HepG2 (cell line): ENCODE data around the gene ABCC2. TPM values are rescaled to one million over a fixed set of nuclear protein-coding genes. Genes with fewer than 3 reads are reported as not detected.

Experiments used
- ATAC-seq: fragments of 200-7000 bp; cut with Tn5 transposase; 3 replicates; pipeline ENCODE4 v1.9.1; 2020; ENCODE audit warnings: mild to moderate bottlenecking, moderate library complexity
- BruUV-seq: library from RNA; stranded (reverse); fragments of 400-500 nt; replicated peaks from 2 replicates; lab custom pipeline; 2021; lab: Mats Ljungman, UMichigan
- CTCF ChIA-PET: fragments of 300-600 bp; formaldehyde crosslinking; extraction: SDS; loops from one replicate; lab custom pipeline; 2021; ENCODE audit warnings: low total read pairs, inconsistent platforms, low intra/inter-chr PET ratio; lab: Yijun Ruan, JAX
- POLR2A ChIA-PET: fragments of 350-600 bp; sonication (Branson Sonifier 250); formaldehyde crosslinking; loops from one replicate; lab custom pipeline; 2020; ENCODE audit warnings: antibody characterized with exemption, inconsistent platforms; lab: Yijun Ruan, JAX
- DNase-seq: peaks from one replicate; pipeline ENCODE4 v3.0.0-alpha.2; 2015; ENCODE audit warnings: low spot score
- FAIRE-seq: peaks from 3 replicates; lab custom pipeline; 2011; peaks lifted over from hg19 to GRCh38; lab: Jason Lieb, UNC
- H2AFZ ChIP-seq: one replicate; pipeline ENCODE4 v1.6.1; 2011; ENCODE audit warnings: low read length, inconsistent platforms
- H3K27ac ChIP-seq: fragments of 300-600 bp; 3 replicates; pipeline ENCODE4 v1.8.0; 2011; ENCODE audit warnings: mixed run types, mild to moderate bottlenecking, mixed read lengths, low read length, inconsistent platforms; ENCODE audit not compliant: insufficient read depth; ENCODE audit errors: extremely low read length
- H3K27me3 ChIP-seq, 2 experiments: fragments of 200-600 bp in 1 of 2; 2 replicates in 1 of 2; 3 replicates in 1 of 2; pipeline versions ENCODE4 v1.6.0 to v1.8.0; 2011; ENCODE audit warnings: low read length in 2 of 2, mild to moderate bottlenecking in 2 of 2, moderate library complexity in 2 of 2, inconsistent platforms in 1 of 2; ENCODE audit not compliant: insufficient read depth in 2 of 2, control insufficient read depth in 1 of 2
- H3K36me3 ChIP-seq, 2 experiments: fragments of 200-600 bp in 1 of 2; replicated peaks in 1 of 2; 2 replicates in 1 of 2; 3 replicates in 1 of 2; pipeline versions ENCODE4 v1.5.1 to v1.8.0; 2011; ENCODE audit warnings: low read length in 2 of 2, inconsistent platforms in 1 of 2; ENCODE audit not compliant: insufficient read depth in 2 of 2, control insufficient read depth in 1 of 2
- H3K4me1 ChIP-seq: 2 replicates; pipeline ENCODE4 v1.5.1; 2012; ENCODE audit warnings: low read length, inconsistent platforms; ENCODE audit not compliant: insufficient read depth
- H3K4me2 ChIP-seq: 2 replicates; pipeline ENCODE4 v1.6.0; 2011; ENCODE audit warnings: low read depth, low read length, inconsistent platforms
- H3K4me3 ChIP-seq, 3 experiments: fragments of 200-600 bp in 1 of 3; sonication (generic), shearing (Covaris generic) in 1 of 3; replicated peaks in 1 of 3; 2 replicates each; pipeline ENCODE4 v1.5.1; 2011 to 2016; ENCODE audit warnings: low read length in 3 of 3, inconsistent platforms in 2 of 3, low read depth in 2 of 3, mild to moderate bottlenecking in 2 of 3, control low read depth in 1 of 3, mixed read lengths in 1 of 3; ENCODE audit not compliant: insufficient read depth in 1 of 3
- H3K79me2 ChIP-seq: one replicate; pipeline ENCODE4 v1.6.1; 2011; ENCODE audit warnings: low read length, inconsistent platforms; ENCODE audit not compliant: insufficient read depth
- H3K9ac ChIP-seq: 2 replicates; pipeline ENCODE4 v1.6.0; 2011; ENCODE audit warnings: mild to moderate bottlenecking, low read depth, low read length, inconsistent platforms; ENCODE audit not compliant: insufficient read depth
- H3K9me3 ChIP-seq: 2 replicates; pipeline ENCODE4 v1.5.1; 2012; ENCODE audit warnings: mild to moderate bottlenecking, low read length
- H4K20me1 ChIP-seq: 2 replicates; pipeline ENCODE4 v1.6.0; 2011; ENCODE audit warnings: inconsistent platforms, mild to moderate bottlenecking, low read length, moderate library complexity; ENCODE audit not compliant: insufficient read depth
- AGO2 ChIP-seq: fragments of 200-400 bp; formaldehyde crosslinking; optimal IDR thresholded peaks from 2 replicates; pipeline ENCODE3; 2017; ENCODE audit warnings: mild to moderate bottlenecking, low read depth, low read length, moderate library complexity
- CEBPB ChIP-seq: IDR thresholded peaks from 2 replicates; pipeline ENCODE4 v1.6.1; 2011; ENCODE audit warnings: low read depth, low read length, improper control_type of control experiment, borderline replicate concordance
- DMTF1 ChIP-seq: sonication (generic); formaldehyde crosslinking; IDR thresholded peaks from 2 replicates; pipeline ENCODE4 v1.4.0; 2020; ENCODE audit warnings: mild to moderate bottlenecking, missing genetic modification reagents
- EZH2 ChIP-seq: conservative IDR thresholded peaks from 2 replicates; pipeline ENCODE4 v1.6.1; 2012; ENCODE audit warnings: mild to moderate bottlenecking, low read depth, low read length, moderate library complexity
- GATAD2A ChIP-seq: IDR thresholded peaks from 2 replicates; pipeline ENCODE4 v1.6.1; 2016
- IRX3 ChIP-seq: sonication (generic); formaldehyde crosslinking; IDR thresholded peaks from 2 replicates; pipeline ENCODE4 v1.8.1; 2023; ENCODE audit warnings: mild to moderate bottlenecking, low read depth, missing genetic modification reagents, borderline replicate concordance
- POLR2A ChIP-seq, 2 experiments: IDR thresholded peaks; 2 replicates each; pipeline ENCODE4 v1.6.1; 2011; ENCODE audit warnings: low read depth in 2 of 2, low read length in 2 of 2, mild to moderate bottlenecking in 1 of 2, moderate library complexity in 1 of 2; ENCODE audit not compliant: insufficient read depth in 1 of 2
- RBM39 ChIP-seq: fragments of 200-400 bp; formaldehyde crosslinking; IDR thresholded peaks from one replicate; pipeline ENCODE4 v1.6.1; 2018; ENCODE audit warnings: antibody characterized with exemption, mild to moderate bottlenecking, low read depth, low read length; ENCODE audit not compliant: poor library complexity, severe bottlenecking
- RNF2 ChIP-seq: fragments of 450-650 bp; conservative IDR thresholded peaks from 2 replicates; pipeline ENCODE4 v1.6.1; 2016; ENCODE audit warnings: low read depth
- SIX4 ChIP-seq: sonication (generic); formaldehyde crosslinking; IDR thresholded peaks from 2 replicates; pipeline ENCODE4 v1.4.0; 2020; ENCODE audit warnings: missing genetic modification reagents
- STAT5B ChIP-seq: sonication (generic); formaldehyde crosslinking; IDR thresholded peaks from 2 replicates; pipeline ENCODE4 v1.4.0; 2020; ENCODE audit warnings: missing genetic modification reagents
- TAF1 ChIP-seq: sonication (generic); formaldehyde crosslinking; IDR thresholded peaks from 2 replicates; pipeline ENCODE4 v1.4.0; 2020; ENCODE audit warnings: missing genetic modification reagents
- TAF15 ChIP-seq: fragments of 200-400 bp; formaldehyde crosslinking; IDR thresholded peaks from one replicate; pipeline ENCODE4 v1.6.1; 2018; ENCODE audit warnings: mild to moderate bottlenecking, low read depth, low read length; ENCODE audit not compliant: poor library complexity, severe bottlenecking
- TFDP2 ChIP-seq: sonication (generic); formaldehyde crosslinking; IDR thresholded peaks from 2 replicates; pipeline ENCODE4 v1.4.0; 2020; ENCODE audit warnings: missing genetic modification reagents
- TRIM24 ChIP-seq: sonication (generic); formaldehyde crosslinking; IDR thresholded peaks from 2 replicates; pipeline ENCODE4 v1.8.0; 2022; ENCODE audit warnings: mild to moderate bottlenecking, missing genetic modification reagents
- ZNF766 ChIP-seq: sonication (generic); formaldehyde crosslinking; IDR thresholded peaks from 2 replicates; pipeline ENCODE4 v1.5.0; 2020; ENCODE audit warnings: missing genetic modification reagents, borderline replicate concordance
- ZNF780A ChIP-seq: sonication (generic); formaldehyde crosslinking; IDR thresholded peaks from 2 replicates; pipeline ENCODE4 v1.8.0; 2022; ENCODE audit warnings: mild to moderate bottlenecking, missing genetic modification reagents, moderate library complexity
- ZSCAN30 ChIP-seq: sonication (generic); formaldehyde crosslinking; IDR thresholded peaks from 2 replicates; pipeline ENCODE4 v1.5.0; 2020; ENCODE audit warnings: mild to moderate bottlenecking, missing genetic modification reagents
- WGBS: methylation state at CpG from one replicate; pipeline ENCODE4 v1.1.6; 2017; ENCODE audit warnings: low lambda C conversion rate; 5-methylcytosine and 5-hydroxymethylcytosine counted together
- in situ Hi-C: cut with HindIII; loops from 2 replicates; pipeline ENCODE4 v1.10.0; 2017; ENCODE audit warnings: low pct_unique_long_range_greater_than_20kb; ENCODE audit not compliant: extremely low pct_ligation_motif_present
- intact Hi-C: fragments of 100-400 bp; cut with micrococcal nuclease; formaldehyde crosslinking; loops from one replicate; pipeline ENCODE4 v1.10.0; 2022; ENCODE audit not compliant: unreplicated experiment
- polyA plus RNA-seq, 8 experiments: library from polyadenylated mRNA; depleted of rRNA in 3 of 8; stranded (reverse) in 7 of 8; unstranded in 1 of 8; fragments of >200 nt; fragmentation: Illumina TruSeq in 4 of 8; extraction: Trizol in 4 of 8; gene quantifications; 2 replicates each; pipeline versions ENCODE4 v1.2.1 to v1.2.3, GENCODE V29; 2011 to 2016; ENCODE audit warnings: low read depth in 4 of 8, missing spikeins in 1 of 8, mixed read lengths in 1 of 8; ENCODE audit not compliant: insufficient read depth in 1 of 8
- total RNA-seq, 5 experiments: library from RNA; depleted of rRNA; stranded (reverse); fragments of >200 nt; fragmentation: Illumina TruSeq; extraction: Trizol; gene quantifications; 2 replicates each; pipeline ENCODE4 v1.2.3, GENCODE V29; 2016; ENCODE audit warnings: low read depth in 1 of 5

The ABCC2 gene
- total and polyA plus RNA-seq, 2 of the 13 experiments (the other 11 are each of a cell fraction or from before 2014, with no cell fraction given), result 181 to 497 TPM

GRCh38 chr10:99754670-99755069, 27.8 kb upstream of the ABCC2 start (continued):
- TF ChIP-seq CEBPB (no peak), TAF15 (no peak), RBM39 (no peak)

GRCh38 chr10:99756159-99756558, 26.3 kb upstream of the ABCC2 start:
- Histone ChIP-seq H3K9me3 (no peaks in the 10 kb centered on the region), H3K79me2 (peaks cover 2% of the 10 kb centered on the region), H3K4me1 (peaks cover 62% of the 10 kb centered on the region), H3K4me3 (no peak overlapping the region), H3K27ac (peak overlapping the region; percentile 78), H3K4me2 (no peak overlapping the region), H2AFZ (no peak overlapping the region), H3K9ac (no peak overlapping the region), H3K36me3 (peaks cover 11 to 35% of the 10 kb centered on the region in 2 experiments; a peak in 4 of 5 replicates), H3K27me3 (no peaks in the 10 kb centered on the region)
- DNase-seq, result no peak
- 100% methylated on average over 1 of the region's 1 CpG for WGBS
- ATAC-seq, result no peak
- FAIRE-seq, result peak; percentile 12
- in situ Hi-C loops, result no loop called here
- CTCF ChIA-PET, result no interaction called here
- no TSS peak for BruUV-seq
- TF ChIP-seq TFDP2 (CRISPR knock-in tag) (no peak), POLR2A (IDR thresholded peaks at IDR 0.05; ENCODE audit: insufficient read depth in 1 of 2, low read depth in 2 of 2, low read length in 2 of 2) (no peak), ZSCAN30 (CRISPR knock-in tag) (no peak), TRIM24 (no peak), TAF1 (no peak), AGO2 (no peak), ZNF766 (no peak), STAT5B (CRISPR knock-in tag) (no peak), IRX3 (no peak), EZH2 (no peak), DMTF1 (CRISPR knock-in tag) (no peak), RNF2 (no peak), GATAD2A (CRISPR knock-in tag) (no peak), SIX4 (CRISPR knock-in tag) (no peak), ZNF780A (CRISPR knock-in tag) (no peak)
- TF ChIP-seq, all 625 proteins: peak for 0
- H4K20me1 ChIP-seq, result no peaks in the 10 kb centered on the region
- intact Hi-C loops, result no loop called here
- POLR2A ChIA-PET, result interaction anchor here (1.8 kb wide), 1 partner anchor 23 kb away, joined by 6 read pairs; no protein-coding TSS in a partner anchor
